ENCODE results near the gene VKORC1.

Gene VKORC1

DNA sequence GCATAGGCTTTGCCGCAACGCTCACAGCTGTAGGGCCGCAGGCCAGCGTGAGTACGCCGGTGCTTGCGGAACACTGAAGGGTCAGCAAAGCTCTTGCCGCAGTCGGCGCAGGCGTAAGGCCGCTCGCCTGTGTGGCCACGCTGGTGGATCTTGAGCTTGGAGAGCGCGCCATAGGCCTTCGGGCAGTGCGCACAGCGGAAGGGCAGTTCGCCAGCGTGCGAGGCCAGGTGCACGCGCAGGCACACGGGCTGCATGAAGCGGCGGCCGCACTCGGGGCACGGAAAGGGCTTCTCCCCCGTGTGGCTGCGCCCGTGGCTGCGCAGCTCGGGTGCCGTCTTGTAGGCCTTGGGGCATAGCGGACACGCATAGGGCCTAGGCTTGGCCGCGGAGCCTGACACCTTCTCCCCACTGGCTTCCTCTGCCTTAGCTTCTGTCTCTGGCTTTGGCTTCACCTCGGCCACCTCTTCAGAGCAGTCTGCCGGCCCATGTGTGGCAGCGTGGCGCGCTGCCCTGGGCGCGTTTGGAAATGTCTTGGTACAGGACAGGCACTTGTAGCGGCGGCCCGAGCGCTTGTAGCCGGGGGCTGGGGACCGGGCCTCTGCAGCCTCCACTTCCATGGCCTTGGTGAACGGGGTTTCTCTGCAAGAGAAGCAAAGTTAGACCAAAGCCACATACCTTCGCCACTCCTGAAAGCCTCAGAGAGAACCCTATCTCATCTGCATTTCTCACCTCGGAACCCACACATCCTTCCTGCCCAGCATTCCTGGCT lies 30.6 kb downstream of the VKORC1 start:
- DNase-seq (ENCODE audit: low read depth in 2 of 2): no peak

DNA sequence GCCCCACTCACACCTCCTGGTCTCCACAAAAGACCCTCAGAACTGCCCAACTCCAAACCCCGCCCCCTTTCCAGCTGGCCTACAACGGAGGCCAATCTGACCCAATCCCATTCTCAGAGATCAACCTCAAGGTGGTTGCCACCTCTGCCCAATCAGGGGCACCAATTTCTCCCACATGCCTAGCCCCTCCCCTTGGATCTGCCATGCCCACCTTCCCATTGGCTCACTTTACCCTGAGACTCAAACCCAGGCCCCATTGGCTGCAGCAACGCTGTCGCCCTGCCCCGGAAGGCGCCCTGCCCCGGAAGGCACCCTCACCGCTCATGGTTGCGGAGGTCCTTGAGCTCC lies 31.1 kb downstream of the VKORC1 start:
- DNase-seq (ENCODE audit: low read depth in 2 of 2): no peak

DNA sequence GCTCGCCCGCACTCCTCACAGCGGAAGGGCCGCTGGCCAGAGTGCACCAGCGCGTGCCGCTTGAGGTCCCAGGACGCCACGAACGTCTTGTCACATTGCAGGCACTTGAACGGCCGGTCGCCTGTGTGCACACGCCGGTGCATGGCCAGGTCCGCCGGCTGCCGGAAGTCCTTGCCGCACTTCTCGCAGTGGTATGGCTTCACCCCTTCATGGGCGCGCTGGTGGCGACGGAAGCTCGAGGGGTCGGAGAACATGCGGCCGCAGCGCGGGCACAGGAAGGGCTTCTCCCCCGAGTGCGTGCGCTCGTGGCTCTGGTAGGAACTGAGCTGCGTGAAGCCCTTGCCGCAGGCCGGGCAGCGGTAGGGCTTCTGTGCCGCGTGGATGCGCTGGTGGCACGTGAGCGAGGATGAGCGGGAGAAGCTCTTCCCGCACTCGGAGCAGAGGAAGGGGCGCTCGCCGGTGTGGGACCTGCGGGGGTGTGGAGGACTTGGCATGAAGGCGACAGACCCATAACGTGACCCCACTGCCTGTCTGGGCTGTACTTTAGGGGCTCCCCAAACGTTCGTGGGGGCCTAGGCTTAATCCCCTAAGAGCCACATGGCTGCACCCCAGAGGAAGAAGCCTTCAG lies 32.7 kb downstream of the VKORC1 start:
- DNase-seq (ENCODE audit: low read depth in 2 of 2): no peak

DNA sequence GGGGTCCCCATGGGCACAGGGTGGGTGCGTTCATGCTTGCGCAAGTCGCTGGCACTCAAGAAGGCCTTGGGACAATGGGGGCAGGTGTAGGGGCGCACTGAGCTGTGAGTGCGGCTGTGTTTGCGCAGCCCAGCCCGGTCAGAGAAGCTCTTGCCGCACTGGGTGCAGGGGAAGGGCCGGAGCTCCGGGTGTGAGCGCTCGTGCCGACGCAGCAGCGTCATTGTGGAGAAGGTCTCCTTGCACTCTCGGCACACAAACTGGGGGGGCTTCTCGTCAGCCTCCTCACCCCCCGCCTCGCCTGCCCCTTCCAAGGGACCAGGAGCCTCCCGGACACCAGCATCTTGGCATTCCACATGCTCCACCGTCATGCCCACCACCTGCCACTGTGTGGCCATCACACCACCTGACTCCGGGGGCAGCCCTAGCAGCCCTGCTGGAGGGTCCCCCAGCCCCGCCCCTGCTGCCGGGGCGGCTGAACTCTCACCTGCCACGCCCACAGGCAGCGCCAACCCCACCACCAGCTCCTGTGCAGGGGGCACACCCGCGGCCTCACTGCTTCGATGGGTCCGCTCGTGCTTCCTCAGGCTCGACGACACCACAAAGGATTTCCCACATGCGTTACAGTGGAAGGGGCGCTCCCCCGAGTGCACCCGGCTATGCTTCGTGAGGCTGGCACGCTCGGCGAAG lies 33.3 kb downstream of the VKORC1 start:
- no peak for DNase-seq (ENCODE audit: low read depth in 2 of 2)

DNA sequence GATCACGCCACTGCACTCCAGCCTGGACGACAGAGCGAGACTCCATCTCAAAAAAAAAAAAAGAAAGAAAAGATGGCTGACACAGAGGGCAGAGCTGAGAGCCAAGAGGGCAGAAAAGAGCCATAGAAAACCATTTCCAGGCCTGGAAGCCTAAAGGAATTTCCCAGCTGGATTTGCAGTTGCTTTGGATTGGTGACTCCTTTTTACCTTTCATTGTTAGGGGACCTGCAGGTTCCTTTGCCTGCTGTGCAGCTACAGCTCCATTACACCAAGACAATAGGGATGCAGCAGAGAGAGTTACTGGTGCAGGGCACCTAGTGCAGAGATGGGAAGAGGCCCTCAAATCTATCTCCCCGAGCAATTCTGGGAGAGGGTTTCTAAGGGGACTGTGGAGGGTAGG lies 39.0 kb downstream of the VKORC1 start:
- no peak for DNase-seq (ENCODE audit: low read depth in 2 of 2)

DNA sequence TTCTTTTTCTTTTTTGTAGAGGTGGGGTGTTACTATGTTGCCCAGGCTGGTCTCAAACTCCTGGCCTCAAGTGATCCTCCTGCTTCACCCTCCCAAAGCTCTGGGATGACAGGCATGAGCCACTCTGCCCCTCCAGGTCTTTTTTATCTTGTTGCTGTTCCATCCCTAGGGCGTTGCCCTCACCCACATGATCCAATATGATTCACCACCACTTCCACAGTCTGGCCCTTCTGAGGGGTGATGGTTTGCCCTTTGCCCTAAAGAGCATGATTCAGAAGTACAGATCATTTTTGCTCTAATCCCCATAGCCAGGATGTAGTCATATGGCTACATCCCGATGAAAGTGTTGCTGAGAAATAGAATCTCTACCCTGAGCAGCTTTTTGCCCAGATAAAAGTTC lies 42.5 kb downstream of the VKORC1 start:
- DNase-seq (ENCODE audit: low read depth in 2 of 2): no peak

DNA sequence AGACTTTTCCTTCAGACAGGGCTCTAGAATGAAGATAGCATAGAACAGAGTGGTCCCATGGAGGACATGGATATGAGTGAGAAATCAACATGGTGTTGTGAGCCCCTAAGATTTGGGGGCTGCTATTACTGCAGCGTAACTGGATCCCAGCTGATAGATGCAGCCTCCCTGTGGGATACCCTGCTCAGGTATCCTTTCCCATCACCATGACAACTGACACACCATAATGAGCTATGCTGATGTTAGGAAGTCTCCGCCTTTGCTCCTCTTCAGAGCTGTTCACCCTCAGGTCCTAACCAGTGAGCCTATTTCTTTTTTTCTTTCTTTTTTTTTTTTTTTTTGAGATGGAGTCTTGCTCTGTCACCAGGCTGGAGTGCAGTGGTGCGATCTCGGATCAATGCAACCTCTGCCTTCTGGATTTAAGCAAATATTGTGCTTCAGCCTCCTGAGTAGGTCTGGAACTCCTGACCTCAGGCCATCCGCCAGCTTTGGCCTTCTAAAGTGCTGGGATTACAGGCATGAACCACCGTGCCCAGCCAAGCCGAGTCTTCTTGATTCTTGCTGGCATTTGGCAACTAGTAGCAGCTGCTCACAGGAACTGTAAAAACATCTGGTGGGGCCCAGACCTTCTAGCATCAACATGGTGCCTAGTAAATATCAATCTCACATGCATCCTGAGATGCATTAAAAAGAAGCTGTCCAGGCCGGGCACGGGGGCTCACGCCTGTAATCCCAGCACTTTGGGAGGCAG lies 44.1 kb downstream of the VKORC1 start:
- no peak for DNase-seq (ENCODE audit: low read depth in 2 of 2)

DNA sequence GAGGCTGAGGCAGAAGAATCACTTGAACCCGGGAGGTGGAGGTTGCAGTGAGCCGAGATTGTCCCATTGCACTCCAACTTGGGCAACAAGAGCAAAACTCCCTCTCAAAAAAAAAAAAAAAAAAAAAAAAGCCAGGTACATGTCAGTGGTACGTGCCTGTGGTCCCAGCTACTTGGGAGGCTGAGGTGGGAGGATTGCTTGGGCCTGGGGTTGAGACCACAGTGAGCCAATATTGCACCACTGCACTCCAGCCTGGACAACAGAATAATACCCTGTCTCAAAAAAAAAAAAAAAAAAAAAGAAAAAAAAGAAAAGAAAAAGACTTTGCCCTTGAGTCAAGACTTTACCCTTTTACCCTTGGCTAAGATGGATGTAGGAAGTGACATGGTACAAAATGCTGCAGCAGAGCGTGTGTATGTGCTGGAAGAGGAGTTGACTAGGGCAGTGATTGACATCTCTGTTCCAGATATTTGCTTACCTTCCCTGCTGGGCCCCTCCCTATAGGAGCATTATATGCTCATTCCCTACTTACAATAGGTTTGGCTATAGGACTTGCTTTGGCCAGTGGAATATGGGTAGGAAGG lies 50.6 kb downstream of the VKORC1 start:
- no peak for DNase-seq (ENCODE audit: low read depth in 2 of 2)

DNA sequence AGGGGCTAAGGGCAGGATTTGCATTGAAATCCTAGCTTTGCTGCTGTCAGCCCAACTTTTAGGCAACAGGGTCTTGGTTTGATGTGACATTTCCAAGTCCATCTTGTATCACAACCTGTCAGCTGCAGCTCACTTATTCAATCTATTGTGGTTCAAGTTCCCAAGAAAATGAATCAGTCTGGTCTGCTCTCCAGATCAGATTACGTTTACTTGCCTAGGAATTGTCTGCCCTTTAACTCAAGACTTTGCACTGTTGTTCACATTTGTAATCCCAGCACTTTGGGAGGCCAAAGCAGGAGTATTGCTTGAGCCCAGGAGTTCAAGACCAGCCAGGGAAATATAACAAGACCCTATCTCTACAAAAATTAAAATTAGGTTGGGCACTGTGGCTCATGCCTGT lies 51.2 kb downstream of the VKORC1 start:
- DNase-seq (ENCODE audit: low read depth in 2 of 2): no peak

DNA sequence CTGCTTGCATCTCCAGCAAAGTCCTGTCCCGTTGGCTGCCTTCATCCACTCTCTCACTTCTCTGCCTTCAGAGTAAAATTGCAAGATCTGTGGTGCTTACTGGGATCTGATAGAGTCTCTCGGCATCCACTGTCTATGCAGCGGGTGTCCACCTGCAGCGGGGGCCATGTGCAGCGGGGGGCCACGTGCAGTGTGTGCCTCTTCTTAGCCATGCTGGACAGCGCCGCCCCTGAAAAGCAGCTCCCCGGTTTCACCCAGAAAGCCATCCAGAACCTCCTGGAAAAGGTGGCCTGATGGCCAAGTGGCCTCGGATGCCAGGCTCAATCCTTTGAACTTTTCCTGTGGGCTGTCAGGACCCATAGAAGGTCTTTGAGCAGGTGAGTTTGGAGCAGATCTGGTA lies 51.7 kb downstream of the VKORC1 start:
- DNase-seq (ENCODE audit: low read depth in 2 of 2): no peak

Data from stimulated activated CD4-positive, alpha-beta T cell treated with anti-CD3 and anti-CD28 coated beads, Interleukin-15, amount 100 ng/mL, for 48 hours (primary cell).